Stimulated activated CD4-positive, alpha-beta T cell treated with anti-CD3 and anti-CD28 coated beads, TNF-alpha, amount 100 ng/mL, for 1 hour (primary cell): Measurements from ENCODE around the gene ATP9A.
"Not testable (repeated sequence)": the region's sequence is repeated elsewhere in the genome, so short reads cannot be mapped to it uniquely, and the experiment has no call there.

Experiments used
- DNase-seq, 3 donors: peaks; one replicate each; pipeline ENCODE4 v3.0.0-alpha.2; 2020; ENCODE audit warnings: low read depth in 3 of 3, low spot score in 1 of 3

Gene ATP9A

GRCh38 chr20:51581571-51581970 lies 186.6 kb downstream of the ATP9A start:
- DNase-seq = no peak

GRCh38 chr20:51579137-51579536 lies 189.1 kb downstream of the ATP9A start:
- DNase-seq = no peak

GRCh38 chr20:51578145-51578459 lies 190.1 kb downstream of the ATP9A start:
- DNase-seq = no peak

GRCh38 chr20:51577432-51578144 lies 190.6 kb downstream of the ATP9A start:
- DNase-seq = no peak

- DNase-seq = no peak
These were observed 192.7 kb downstream of the ATP9A start for GRCh38 chr20:51575486-51575885.

GRCh38 chr20:51574248-51575033 lies 193.7 kb downstream of the ATP9A start:
- peak in 1 of 3 donors; percentile 10 for DNase-seq

GRCh38 chr20:51573576-51574243 lies 194.5 kb downstream of the ATP9A start:
- no peak for DNase-seq

GRCh38 chr20:51571460-51571794 lies 196.8 kb downstream of the ATP9A start:
- no peak for DNase-seq

- DNase-seq = no peak
These were observed 197.3 kb downstream of the ATP9A start for GRCh38 chr20:51570739-51571459.

GRCh38 chr20:51569815-51570738 lies 198.1 kb downstream of the ATP9A start:
- DNase-seq = no peak

- DNase-seq = not testable (repeated sequence)
These were observed 199.7 kb downstream of the ATP9A start for GRCh38 chr20:51568533-51568932.

- DNase-seq = no peak
These were observed 200.6 kb downstream of the ATP9A start for GRCh38 chr20:51567622-51568021.

- DNase-seq = no peak
These were observed 201.6 kb downstream of the ATP9A start for GRCh38 chr20:51566594-51566993.

- DNase-seq = no peak
These were observed 202.7 kb downstream of the ATP9A start for GRCh38 chr20:51565298-51566144.

GRCh38 chr20:51563486-51564332 lies 204.5 kb downstream of the ATP9A start:
- DNase-seq = no peak

GRCh38 chr20:51563174-51563485 lies 205.1 kb downstream of the ATP9A start:
- DNase-seq = no peak

- DNase-seq = no peak
These were observed 205.6 kb downstream of the ATP9A start for GRCh38 chr20:51562332-51563173.

GRCh38 chr20:51562027-51562331 lies 206.2 kb downstream of the ATP9A start:
- no peak for DNase-seq
